ENCODE measurements around the gene MTTP. TPM values are rescaled to one million over a fixed set of nuclear protein-coding genes. Genes with fewer than 3 reads are reported as not detected.
"Not testable (repeated sequence)": the region's sequence is repeated elsewhere in the genome, so short reads cannot be mapped to it uniquely, and the experiment has no call there.

Gene MTTP
- under 0.01 TPM in 1 of 2 replicates, not detected in the other for total RNA-seq

- TF ChIP-seq CTCF (IDR thresholded peaks at IDR 0.05; ENCODE audit: insufficient read depth, low read depth, low read length), result no peak
- DNase-seq (ENCODE audit: low read depth), result no peak
- H3K4me3 ChIP-seq (ENCODE audit: low read depth, low read length), result no peak within 1 kb of the TSS
Observed at GRCh38 chr4:99574530-99575324, at the start of gene MTTP. TSS of gene MTTP (plus strand) at chr4:99574824. CDS start at chr4:99574910, 86 bp downstream.

- no peak overlapping the region for H3K4me3 ChIP-seq (ENCODE audit: low read depth, low read length)
- DNase-seq (ENCODE audit: low read depth), result peak; percentile 54
- no peak for TF ChIP-seq CTCF (IDR thresholded peaks at IDR 0.05; ENCODE audit: insufficient read depth, low read depth, low read length)
Observed at GRCh38 chr4:99529228-99529627, 45.4 kb upstream of the MTTP start.

- no peak for DNase-seq (ENCODE audit: low read depth)
- TF ChIP-seq CTCF (IDR thresholded peaks at IDR 0.05; ENCODE audit: insufficient read depth, low read depth, low read length), result no peak
- no peak overlapping the region for H3K4me3 ChIP-seq (ENCODE audit: low read depth, low read length)
Observed at GRCh38 chr4:99529956-99530355, 44.7 kb upstream of the MTTP start.

GRCh38 chr4:99534699-99535098 is 39.9 kb upstream of the MTTP start:
- not testable (repeated sequence) for DNase-seq (ENCODE audit: low read depth); H3K4me3 ChIP-seq (ENCODE audit: low read depth, low read length)

- H3K4me3 ChIP-seq (ENCODE audit: low read depth, low read length), result no peak overlapping the region
- no peak for TF ChIP-seq CTCF (IDR thresholded peaks at IDR 0.05; ENCODE audit: insufficient read depth, low read depth, low read length)
- DNase-seq (ENCODE audit: low read depth), result no peak
Observed at GRCh38 chr4:99536271-99536670, 38.4 kb upstream of the MTTP start.

- no peak for TF ChIP-seq CTCF (IDR thresholded peaks at IDR 0.05; ENCODE audit: insufficient read depth, low read depth, low read length)
- H3K4me3 ChIP-seq (ENCODE audit: low read depth, low read length), result no peak overlapping the region
- no peak for DNase-seq (ENCODE audit: low read depth)
Observed at GRCh38 chr4:99536848-99537247, 37.8 kb upstream of the MTTP start.

- no peak overlapping the region for H3K4me3 ChIP-seq (ENCODE audit: low read depth, low read length)
- DNase-seq (ENCODE audit: low read depth), result no peak
- no peak for TF ChIP-seq CTCF (IDR thresholded peaks at IDR 0.05; ENCODE audit: insufficient read depth, low read depth, low read length)
Observed at GRCh38 chr4:99537674-99538073, 37.0 kb upstream of the MTTP start.
